ENCODE data around the gene ZFP92. TPM values are rescaled to one million over a fixed set of nuclear protein-coding genes. Genes with fewer than 3 reads are reported as not detected.

Gene ZFP92
- polyA plus RNA-seq, 1 donor from 2014 or later = not detected

- H2AFZ ChIP-seq (ENCODE audit: low read depth, low read length) = no peak overlapping the region
- TF ChIP-seq TAF1 (IDR thresholded peaks at IDR 0.05; ENCODE audit: low read depth) = no peak
- TF ChIP-seq REST (IDR thresholded peaks at IDR 0.05; ENCODE audit: borderline replicate concordance) = no peak
- TF ChIP-seq CTCF (IDR thresholded peaks at IDR 0.05; ENCODE audit: poor library complexity, severe bottlenecking) = no peak
- no peak for TF ChIP-seq EZH2 (IDR thresholded peaks at IDR 0.05; ENCODE audit: borderline replicate concordance, insufficient read depth, low read length, poor library complexity, severe bottlenecking)
- TF ChIP-seq POLR2AphosphoS5 (IDR thresholded peaks at IDR 0.05) = no peak
- no peak for TF ChIP-seq RAD21 (conservative IDR thresholded peaks at IDR 0.05)
- no peak for TF ChIP-seq SMC3 (conservative IDR thresholded peaks at IDR 0.05; ENCODE audit: poor library complexity)
- no peak for TF ChIP-seq MXI1 (conservative IDR thresholded peaks at IDR 0.05; ENCODE audit: poor library complexity, severe bottlenecking)
- no peak for TF ChIP-seq EP300 (conservative IDR thresholded peaks at IDR 0.05; ENCODE audit: poor library complexity, severe bottlenecking)
- H3K79me2 ChIP-seq (replicated peaks; ENCODE audit: insufficient read depth, low read length) = no peaks in the 10 kb centered on the region
- no peaks in the 10 kb centered on the region for H3K9me2 ChIP-seq (ENCODE audit: insufficient read depth, low read length)
- no peak overlapping the region for H3K4me3 ChIP-seq (ENCODE audit: low read length)
- H4K20me1 ChIP-seq (ENCODE audit: insufficient read depth) = no peaks in the 10 kb centered on the region
- no peaks in the 10 kb centered on the region for H3K27me3 ChIP-seq (ENCODE audit: insufficient read depth, low read depth, low read length)
- no peak overlapping the region for H3K4me2 ChIP-seq (ENCODE audit: low read length)
- no peaks in the 10 kb centered on the region for H3K36me3 ChIP-seq (ENCODE audit: insufficient read depth, low read length)
- no peaks in the 10 kb centered on the region for H3F3A ChIP-seq (ENCODE audit: insufficient read depth, low read length, poor library complexity, severe bottlenecking)
- no peak overlapping the region for H3K27ac ChIP-seq (ENCODE audit: low read length)
- no peak overlapping the region for H3K9ac ChIP-seq (ENCODE audit: low read length)
- no peaks in the 10 kb centered on the region for H3K9me3 ChIP-seq (ENCODE audit: low read length)
Observed at GRCh38 chrX:153448556-153449367, 37.5 kb downstream of the ZFP92 start.

GRCh38 chrX:153449368-153450113 lies 38.3 kb downstream of the ZFP92 start:
- H4K20me1 ChIP-seq (ENCODE audit: insufficient read depth) = no peaks in the 10 kb centered on the region
- no peak overlapping the region for H3K9ac ChIP-seq (ENCODE audit: low read length)
- H3K79me2 ChIP-seq (replicated peaks; ENCODE audit: insufficient read depth, low read length) = no peaks in the 10 kb centered on the region
- no peaks in the 10 kb centered on the region for H3K9me3 ChIP-seq (ENCODE audit: low read length)
- H3K27me3 ChIP-seq (ENCODE audit: insufficient read depth, low read depth, low read length) = no peaks in the 10 kb centered on the region
- no peak overlapping the region for H2AFZ ChIP-seq (ENCODE audit: low read depth, low read length)
- no peaks in the 10 kb centered on the region for H3K36me3 ChIP-seq (ENCODE audit: insufficient read depth, low read length)
- H3K27ac ChIP-seq (ENCODE audit: low read length) = no peak overlapping the region
- TF ChIP-seq SMC3 (conservative IDR thresholded peaks at IDR 0.05; ENCODE audit: poor library complexity) = no peak
- TF ChIP-seq POLR2AphosphoS5 (IDR thresholded peaks at IDR 0.05) = no peak
- no peak for TF ChIP-seq MXI1 (conservative IDR thresholded peaks at IDR 0.05; ENCODE audit: poor library complexity, severe bottlenecking)
- TF ChIP-seq CTCF (IDR thresholded peaks at IDR 0.05; ENCODE audit: poor library complexity, severe bottlenecking) = no peak
- TF ChIP-seq REST (IDR thresholded peaks at IDR 0.05; ENCODE audit: borderline replicate concordance) = no peak
- no peak for TF ChIP-seq EP300 (conservative IDR thresholded peaks at IDR 0.05; ENCODE audit: poor library complexity, severe bottlenecking)
- TF ChIP-seq RAD21 (conservative IDR thresholded peaks at IDR 0.05) = no peak
- no peak for TF ChIP-seq EZH2 (IDR thresholded peaks at IDR 0.05; ENCODE audit: borderline replicate concordance, insufficient read depth, low read length, poor library complexity, severe bottlenecking)
- no peak for TF ChIP-seq TAF1 (IDR thresholded peaks at IDR 0.05; ENCODE audit: low read depth)
- no peaks in the 10 kb centered on the region for H3K9me2 ChIP-seq (ENCODE audit: insufficient read depth, low read length)
- no peak overlapping the region for H3K4me3 ChIP-seq (ENCODE audit: low read length)
- H3F3A ChIP-seq (ENCODE audit: insufficient read depth, low read length, poor library complexity, severe bottlenecking) = no peaks in the 10 kb centered on the region
- H3K4me2 ChIP-seq (ENCODE audit: low read length) = no peak overlapping the region

Measured in neural cell (in vitro differentiated cells).